Measurements from ENCODE around the gene USP24.

Gene USP24

GRCh38 chr1:55168353-55168752, 46.8 kb downstream of the USP24 start:
- Histone ChIP-seq H3K27me3 (replicated peaks; ENCODE audit: control insufficient read depth, insufficient read depth, low read length, poor library complexity, severe bottlenecking) (no peaks in the 10 kb centered on the region), H3K36me3 (ENCODE audit: control insufficient read depth, insufficient read depth, low read length) (peaks cover 49% of the 10 kb centered on the region), H3K4me1 (ENCODE audit: control insufficient read depth, insufficient read depth, low read length, poor library complexity, severe bottlenecking) (no peaks in the 10 kb centered on the region), H3K4me3 (ENCODE audit: insufficient read depth, low read depth, low read length, poor library complexity, severe bottlenecking) (no peak overlapping the region), H3K9me3 (ENCODE audit: control insufficient read depth, low read length) (no peaks in the 10 kb centered on the region), H3K27ac (ENCODE audit: insufficient read depth, low read length, poor library complexity, severe bottlenecking) (no peak overlapping the region)
- no peak for DNase-seq

DNA sequence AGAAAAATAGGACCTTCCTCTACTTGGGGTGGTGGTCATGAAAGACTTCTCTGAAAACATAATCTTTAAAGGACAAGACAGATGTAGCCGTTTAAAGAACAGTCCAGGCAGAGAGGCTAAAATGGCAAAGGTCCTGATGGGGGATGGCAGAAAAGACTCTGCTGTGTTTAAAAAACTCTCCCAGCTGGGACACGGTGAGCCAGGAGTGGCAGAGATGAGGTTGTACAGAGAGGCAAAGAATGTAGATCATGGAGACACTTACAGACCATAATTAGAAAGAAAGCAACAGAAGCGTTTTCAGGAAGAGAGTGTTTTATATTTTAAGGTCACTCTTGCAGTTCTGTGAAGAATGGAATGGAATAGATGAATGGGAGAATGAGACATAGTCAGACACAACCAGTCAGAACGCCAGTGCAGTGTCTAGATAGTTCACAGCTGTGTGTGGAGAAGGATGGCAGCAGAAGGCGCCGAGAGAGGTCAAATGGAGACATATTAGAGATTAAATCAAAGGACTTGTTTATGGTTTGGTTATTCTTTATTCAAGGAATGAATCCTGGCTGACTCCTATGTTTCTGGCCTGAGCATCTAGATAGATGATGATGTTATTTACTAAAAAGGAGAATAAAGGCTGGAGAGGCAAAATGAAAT, 47.8 kb downstream of the USP24 start:
- Histone ChIP-seq H3K4me1 (ENCODE audit: control insufficient read depth, insufficient read depth, low read length, poor library complexity, severe bottlenecking) (no peaks in the 10 kb centered on the region), H3K27ac (ENCODE audit: insufficient read depth, low read length, poor library complexity, severe bottlenecking) (no peak overlapping the region), H3K4me3 (ENCODE audit: insufficient read depth, low read depth, low read length, poor library complexity, severe bottlenecking) (no peak overlapping the region), H3K27me3 (replicated peaks; ENCODE audit: control insufficient read depth, insufficient read depth, low read length, poor library complexity, severe bottlenecking) (no peaks in the 10 kb centered on the region), H3K9me3 (ENCODE audit: control insufficient read depth, low read length) (no peaks in the 10 kb centered on the region), H3K36me3 (ENCODE audit: control insufficient read depth, insufficient read depth, low read length) (peaks cover 49% of the 10 kb centered on the region)
- DNase-seq = no peak

- Histone ChIP-seq H3K4me3 (ENCODE audit: insufficient read depth, low read depth, low read length, poor library complexity, severe bottlenecking) (no peak overlapping the region), H3K4me1 (ENCODE audit: control insufficient read depth, insufficient read depth, low read length, poor library complexity, severe bottlenecking) (no peaks in the 10 kb centered on the region), H3K27ac (ENCODE audit: insufficient read depth, low read length, poor library complexity, severe bottlenecking) (no peak overlapping the region), H3K27me3 (replicated peaks; ENCODE audit: control insufficient read depth, insufficient read depth, low read length, poor library complexity, severe bottlenecking) (no peaks in the 10 kb centered on the region), H3K9me3 (ENCODE audit: control insufficient read depth, low read length) (no peaks in the 10 kb centered on the region), H3K36me3 (ENCODE audit: control insufficient read depth, insufficient read depth, low read length) (peaks cover 46% of the 10 kb centered on the region)
- DNase-seq = no peak
Measured at GRCh38 chr1:55164906-55165305, 50.3 kb downstream of the USP24 start.

DNA sequence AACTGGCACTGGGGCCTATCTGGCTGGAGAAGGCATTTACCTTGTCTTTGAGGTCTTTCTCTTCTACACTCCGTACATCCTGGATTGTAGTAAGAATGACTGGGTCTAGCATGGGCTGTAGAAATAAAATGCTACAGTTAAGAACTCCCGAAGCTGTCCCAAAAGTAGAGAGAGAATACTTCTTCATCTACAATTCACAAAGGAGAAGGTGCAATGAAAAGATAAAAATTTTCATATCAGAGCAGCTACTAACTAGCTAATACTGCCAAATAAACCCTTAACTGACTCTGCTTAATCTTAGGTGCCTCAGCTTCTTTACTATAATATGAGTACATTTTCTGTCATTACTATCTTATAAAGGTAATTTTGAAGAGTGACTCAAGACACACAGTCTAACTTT, 55.6 kb downstream of the USP24 start:
- H3K4me1 ChIP-seq (ENCODE audit: control insufficient read depth, insufficient read depth, low read length, poor library complexity, severe bottlenecking) = no peaks in the 10 kb centered on the region
- H3K27ac ChIP-seq (ENCODE audit: insufficient read depth, low read length, poor library complexity, severe bottlenecking) = no peak overlapping the region
- peaks cover 31% of the 10 kb centered on the region for H3K36me3 ChIP-seq (ENCODE audit: control insufficient read depth, insufficient read depth, low read length)
- no peak for DNase-seq
- H3K4me3 ChIP-seq (ENCODE audit: insufficient read depth, low read depth, low read length, poor library complexity, severe bottlenecking) = no peak overlapping the region
- no peaks in the 10 kb centered on the region for H3K9me3 ChIP-seq (ENCODE audit: control insufficient read depth, low read length)
- no peaks in the 10 kb centered on the region for H3K27me3 ChIP-seq (replicated peaks; ENCODE audit: control insufficient read depth, insufficient read depth, low read length, poor library complexity, severe bottlenecking)

DNA sequence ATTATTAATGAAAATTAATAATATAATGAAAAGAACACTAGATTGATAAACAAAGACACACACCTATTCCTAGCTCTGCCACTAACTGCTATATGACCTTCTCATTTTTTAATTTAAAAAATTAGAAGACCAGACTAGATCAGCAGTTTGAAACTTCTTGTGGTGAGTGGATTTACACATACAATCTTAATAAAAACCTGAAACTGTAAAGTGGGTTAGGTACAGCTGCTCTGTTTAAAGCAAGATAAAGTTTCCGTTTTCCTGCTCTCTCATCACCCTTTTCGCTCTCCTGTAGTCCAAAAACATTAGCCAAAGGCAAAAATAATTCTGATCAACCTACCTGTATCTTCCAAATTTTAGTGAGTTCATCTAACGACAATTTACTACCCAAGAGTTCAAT, 58.6 kb downstream of the USP24 start:
- peaks cover 9% of the 10 kb centered on the region for H3K4me1 ChIP-seq (ENCODE audit: control insufficient read depth, insufficient read depth, low read length, poor library complexity, severe bottlenecking)
- H3K27ac ChIP-seq (ENCODE audit: insufficient read depth, low read length, poor library complexity, severe bottlenecking) = no peak overlapping the region
- H3K27me3 ChIP-seq (replicated peaks; ENCODE audit: control insufficient read depth, insufficient read depth, low read length, poor library complexity, severe bottlenecking) = no peaks in the 10 kb centered on the region
- peaks cover 37% of the 10 kb centered on the region for H3K36me3 ChIP-seq (ENCODE audit: control insufficient read depth, insufficient read depth, low read length)
- no peak for DNase-seq
- H3K4me3 ChIP-seq (ENCODE audit: insufficient read depth, low read depth, low read length, poor library complexity, severe bottlenecking) = no peak overlapping the region
- no peaks in the 10 kb centered on the region for H3K9me3 ChIP-seq (ENCODE audit: control insufficient read depth, low read length)

DNA sequence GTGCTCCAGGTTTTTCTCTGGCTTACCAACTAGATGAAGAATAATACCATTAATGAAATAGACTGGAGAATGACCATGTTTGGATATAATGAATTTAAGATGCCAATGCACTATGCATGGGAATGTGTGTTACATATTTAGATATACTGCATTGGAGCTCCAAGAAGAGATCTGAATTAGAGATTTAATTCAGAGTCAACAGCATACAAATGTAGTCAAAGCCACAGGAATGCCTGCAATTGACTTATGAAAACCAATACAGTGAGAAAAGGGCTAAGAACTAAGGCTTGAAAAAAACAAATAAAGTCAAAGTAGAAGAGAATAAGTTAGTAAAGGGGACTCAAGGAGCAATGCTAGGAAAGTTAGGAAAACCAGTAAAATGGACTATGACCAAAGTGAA, 59.1 kb downstream of the USP24 start:
- H3K27me3 ChIP-seq (replicated peaks; ENCODE audit: control insufficient read depth, insufficient read depth, low read length, poor library complexity, severe bottlenecking) = no peaks in the 10 kb centered on the region
- H3K4me3 ChIP-seq (ENCODE audit: insufficient read depth, low read depth, low read length, poor library complexity, severe bottlenecking) = no peak overlapping the region
- H3K9me3 ChIP-seq (ENCODE audit: control insufficient read depth, low read length) = no peaks in the 10 kb centered on the region
- peaks cover 14% of the 10 kb centered on the region for H3K4me1 ChIP-seq (ENCODE audit: control insufficient read depth, insufficient read depth, low read length, poor library complexity, severe bottlenecking)
- H3K27ac ChIP-seq (ENCODE audit: insufficient read depth, low read length, poor library complexity, severe bottlenecking) = no peak overlapping the region
- H3K36me3 ChIP-seq (ENCODE audit: control insufficient read depth, insufficient read depth, low read length) = peaks cover 37% of the 10 kb centered on the region
- DNase-seq = no peak

GRCh38 chr1:55155522-55155921, 59.6 kb downstream of the USP24 start:
- peaks cover 37% of the 10 kb centered on the region for H3K36me3 ChIP-seq (ENCODE audit: control insufficient read depth, insufficient read depth, low read length)
- H3K4me3 ChIP-seq (ENCODE audit: insufficient read depth, low read depth, low read length, poor library complexity, severe bottlenecking) = no peak overlapping the region
- no peaks in the 10 kb centered on the region for H3K27me3 ChIP-seq (replicated peaks; ENCODE audit: control insufficient read depth, insufficient read depth, low read length, poor library complexity, severe bottlenecking)
- peaks cover 14% of the 10 kb centered on the region for H3K4me1 ChIP-seq (ENCODE audit: control insufficient read depth, insufficient read depth, low read length, poor library complexity, severe bottlenecking)
- no peak for DNase-seq
- no peaks in the 10 kb centered on the region for H3K9me3 ChIP-seq (ENCODE audit: control insufficient read depth, low read length)
- no peak overlapping the region for H3K27ac ChIP-seq (ENCODE audit: insufficient read depth, low read length, poor library complexity, severe bottlenecking)

GRCh38 chr1:55154616-55155015, 60.5 kb downstream of the USP24 start:
- peaks cover 14% of the 10 kb centered on the region for H3K4me1 ChIP-seq (ENCODE audit: control insufficient read depth, insufficient read depth, low read length, poor library complexity, severe bottlenecking)
- H3K27ac ChIP-seq (ENCODE audit: insufficient read depth, low read length, poor library complexity, severe bottlenecking) = no peak overlapping the region
- no peaks in the 10 kb centered on the region for H3K9me3 ChIP-seq (ENCODE audit: control insufficient read depth, low read length)
- no peaks in the 10 kb centered on the region for H3K27me3 ChIP-seq (replicated peaks; ENCODE audit: control insufficient read depth, insufficient read depth, low read length, poor library complexity, severe bottlenecking)
- DNase-seq = no peak
- no peak overlapping the region for H3K4me3 ChIP-seq (ENCODE audit: insufficient read depth, low read depth, low read length, poor library complexity, severe bottlenecking)
- peaks cover 29% of the 10 kb centered on the region for H3K36me3 ChIP-seq (ENCODE audit: control insufficient read depth, insufficient read depth, low read length)

- H3K36me3 ChIP-seq (ENCODE audit: control insufficient read depth, insufficient read depth, low read length) = peaks cover 26% of the 10 kb centered on the region
- peaks cover 14% of the 10 kb centered on the region for H3K4me1 ChIP-seq (ENCODE audit: control insufficient read depth, insufficient read depth, low read length, poor library complexity, severe bottlenecking)
- no peaks in the 10 kb centered on the region for H3K9me3 ChIP-seq (ENCODE audit: control insufficient read depth, low read length)
- no peaks in the 10 kb centered on the region for H3K27me3 ChIP-seq (replicated peaks; ENCODE audit: control insufficient read depth, insufficient read depth, low read length, poor library complexity, severe bottlenecking)
- no peak for DNase-seq
- H3K4me3 ChIP-seq (ENCODE audit: insufficient read depth, low read depth, low read length, poor library complexity, severe bottlenecking) = no peak overlapping the region
- H3K27ac ChIP-seq (ENCODE audit: insufficient read depth, low read length, poor library complexity, severe bottlenecking) = peak overlapping the region; percentile 2
Measured at GRCh38 chr1:55153031-55153430, 62.1 kb downstream of the USP24 start.

DNA sequence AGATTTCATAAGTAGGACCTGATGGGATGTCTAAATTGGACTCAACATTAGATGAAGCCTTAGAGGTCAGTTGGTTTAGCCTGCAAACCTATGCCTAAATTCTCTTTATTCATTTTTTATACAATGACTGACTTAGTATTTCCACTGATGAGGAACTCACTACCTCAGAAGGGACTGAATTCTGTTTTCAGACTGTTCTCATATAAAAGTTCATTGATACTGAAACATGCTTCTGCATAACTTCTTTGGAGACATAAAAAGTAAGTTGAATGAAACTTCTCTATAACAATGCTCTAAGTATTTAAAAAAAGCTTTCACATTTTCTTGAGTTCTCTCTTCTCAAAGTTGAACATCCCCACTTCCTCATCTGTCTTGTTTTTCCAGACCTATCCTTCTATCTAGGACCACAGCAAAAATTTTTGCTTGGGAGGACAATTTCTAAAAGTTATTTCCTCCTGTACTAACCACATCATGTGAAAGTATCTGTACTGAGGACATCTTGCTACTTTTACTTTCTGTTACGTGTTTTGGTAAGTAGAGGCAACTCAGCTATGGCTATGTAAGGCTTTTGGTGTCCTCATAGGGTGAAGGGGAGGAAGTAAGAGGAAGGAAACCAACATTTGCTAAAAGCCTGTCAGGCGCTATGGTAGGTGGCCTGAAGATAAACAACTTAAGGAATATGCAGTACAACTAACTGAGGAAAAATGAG, 64.1 kb downstream of the USP24 start:
- DNase-seq = no peak
- peak overlapping the region; percentile 50 for H3K27ac ChIP-seq (ENCODE audit: insufficient read depth, low read length, poor library complexity, severe bottlenecking)
- no peaks in the 10 kb centered on the region for H3K27me3 ChIP-seq (replicated peaks; ENCODE audit: control insufficient read depth, insufficient read depth, low read length, poor library complexity, severe bottlenecking)
- H3K4me1 ChIP-seq (ENCODE audit: control insufficient read depth, insufficient read depth, low read length, poor library complexity, severe bottlenecking) = peaks cover 14% of the 10 kb centered on the region
- no peaks in the 10 kb centered on the region for H3K9me3 ChIP-seq (ENCODE audit: control insufficient read depth, low read length)
- H3K36me3 ChIP-seq (ENCODE audit: control insufficient read depth, insufficient read depth, low read length) = peaks cover 36% of the 10 kb centered on the region
- peak overlapping the region; percentile 35 for H3K4me3 ChIP-seq (ENCODE audit: insufficient read depth, low read depth, low read length, poor library complexity, severe bottlenecking)
